ENCODE data around the gene JAZF1. TPM values are rescaled to one million over a fixed set of nuclear protein-coding genes. Genes with fewer than 3 reads are reported as not detected.

The JAZF1 gene
- total and polyA plus RNA-seq, 9 of the 15 experiments (the other 6 are each of a cell fraction or from before 2014, with no cell fraction given): 0.04 to 0.64 (median 0.11) TPM; not detected in 3

- Histone ChIP-seq H3K9me3 (replicated peaks; ENCODE audit: control insufficient read depth, insufficient read depth, low read depth, low read length) (no peaks in the 10 kb centered on the region), H4K20me1 (replicated peaks; ENCODE audit: control insufficient read depth, insufficient read depth, low read length) (no peaks in the 10 kb centered on the region; the same call in 1 of the 2 replicates), H3K27ac (ENCODE audit: extremely low read depth, low read depth, low read length) (no peak overlapping the region), H3K9me1 (ENCODE audit: control insufficient read depth, insufficient read depth, low read length) (no peaks in the 10 kb centered on the region), H3K27me3 (ENCODE audit: control insufficient read depth in 2 of 2, insufficient read depth in 2 of 2, low read length in 2 of 2) (peaks cover 18 to 31% of the 10 kb centered on the region in 2 experiments), H3K36me3 (ENCODE audit: control insufficient read depth, insufficient read depth, low read length) (no peaks in the 10 kb centered on the region), H3K79me2 (ENCODE audit: control insufficient read depth, insufficient read depth, low read length) (no peaks in the 10 kb centered on the region), H3K4me1 (replicated peaks in 1 of 2; ENCODE audit: control insufficient read depth in 2 of 2, insufficient read depth in 2 of 2, low read length in 2 of 2) (no peaks in the 10 kb centered on the region), H3K4me3 (no peak overlapping the region), H3K4me2 (ENCODE audit: insufficient read depth, low read length) (no peak overlapping the region), H2AFZ (ENCODE audit: low read depth, low read length) (no peak overlapping the region), H3K9ac (ENCODE audit: insufficient read depth in 1 of 2, low read depth in 2 of 2, low read length in 2 of 2) (no peak overlapping the region)
- in situ Hi-C loops (cut with MboI): no loop called here
- DNase-seq (ENCODE audit: extremely low read depth in 1 of 4, low spot score in 3 of 4) (no peak), ATAC-seq (no peak), FAIRE-seq (no peak)
- BruUV-seq (replicated peaks): no TSS peak
- ChIA-PET CTCF (ENCODE audit: low intra/inter-chr PET ratio) (no interaction called here), POLR2A (interaction anchor here (0.6 kb wide), 1 partner anchor 28 kb away, joined by 4 read pairs; no protein-coding TSS in a partner anchor)
- 2% methylated on average over 8 of the region's 8 CpGs for WGBS (ENCODE audit: insufficient coverage, low coverage, missing lambda C conversion rate)
- intact Hi-C loops (cut with micrococcal nuclease): no loop called here
- TF ChIP-seq CREM (IDR thresholded peaks at IDR 0.05; ENCODE audit: low read depth) (no peak), POLR3G (IDR thresholded peaks at IDR 0.05; ENCODE audit: extremely low read depth, insufficient read length, insufficient replicate concordance) (no peak), ZBTB26 (CRISPR knock-in tag; IDR thresholded peaks at IDR 0.05) (no peak), TRIM28 (IDR thresholded peaks at IDR 0.05) (no peak), CBX1 (IDR thresholded peaks at IDR 0.05; ENCODE audit: low read depth) (no peak), ZNF263 (CRISPR knock-in tag; IDR thresholded peaks at IDR 0.05; ENCODE audit: borderline replicate concordance) (no peak), ZNF24 (IDR thresholded peaks at IDR 0.05) (no peak), ATF2 (CRISPR knock-in tag; IDR thresholded peaks at IDR 0.05) (no peak), SAFB2 (IDR thresholded peaks at IDR 0.05; ENCODE audit: borderline replicate concordance, low read depth, low read length, severe bottlenecking) (no peak), BRF1 (IDR thresholded peaks at IDR 0.05; ENCODE audit: borderline replicate concordance, extremely low read depth, insufficient read length) (no peak), HNRNPL (IDR thresholded peaks at IDR 0.05; ENCODE audit: low read depth, low read length) (no peak), TAL1 (IDR thresholded peaks at IDR 0.05) (no peak), CREB3 (tag; conservative IDR thresholded peaks at IDR 0.05; ENCODE audit: low read depth) (no peak), FIP1L1 (IDR thresholded peaks at IDR 0.05; ENCODE audit: low read depth, low read length, poor library complexity, severe bottlenecking) (no peak), KDM4B (IDR thresholded peaks at IDR 0.05; ENCODE audit: borderline replicate concordance in 2 of 2, low read depth in 1 of 2) (no peak), MLX (CRISPR knock-in tag; conservative IDR thresholded peaks at IDR 0.05) (no peak), SMC3 (conservative IDR thresholded peaks at IDR 0.05; ENCODE audit: insufficient read depth, low read depth, low read length) (no peak)
These were observed 107.6 kb downstream of the JAZF1 start for GRCh38 chr7:28072876-28073514.

Data from K562 (cell line).